Measurements from ENCODE around the gene SFMBT1. TPM values are rescaled to one million over a fixed set of nuclear protein-coding genes. Genes with fewer than 3 reads are reported as not detected.

The SFMBT1 gene
- total and polyA plus RNA-seq, 12 donors, result 3.1 to 19.1 (median 16.3) TPM

DNA sequence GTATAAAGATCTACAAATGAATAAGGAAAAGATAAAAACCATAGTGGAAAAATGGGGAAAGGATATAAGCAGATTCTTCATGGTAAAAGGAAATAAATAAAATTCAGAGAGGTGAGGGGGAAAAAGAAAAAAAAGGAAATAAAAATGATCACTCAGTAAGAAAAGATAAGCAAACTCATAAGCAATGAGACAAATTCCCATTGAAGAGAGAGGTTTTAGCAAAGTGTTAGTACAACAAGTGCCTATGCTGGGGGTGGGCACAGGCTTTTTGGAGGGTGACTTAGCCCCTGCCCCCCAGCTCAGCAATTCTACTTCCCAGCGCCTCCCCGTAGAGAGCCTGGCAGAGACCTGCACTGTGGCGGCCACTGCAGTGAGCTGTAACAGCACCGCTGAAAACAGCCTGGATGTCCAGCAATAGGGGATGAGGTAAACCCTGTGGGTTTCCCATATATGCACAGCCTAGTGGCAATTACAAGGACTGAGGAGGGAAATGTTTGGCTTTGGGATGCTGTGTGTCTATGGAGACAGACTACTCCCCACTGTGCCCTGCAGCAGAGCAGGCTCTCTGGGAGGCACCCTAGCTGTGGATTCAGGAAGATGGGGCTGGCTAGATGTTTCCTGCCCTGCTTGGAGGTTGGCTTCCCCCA, 23.7 kb upstream of the SFMBT1 start:
- Histone ChIP-seq H3K27ac (no peak overlapping the region), H3K36me3 (no peaks in the 10 kb centered on the region), H3K9me3 (no peaks in the 10 kb centered on the region), H3K4me1 (peaks cover 4 to 20% (median 10%) of the 10 kb centered on the region in 9 donors), H3K4me3 (no peak overlapping the region), H3K27me3 (no peaks in the 10 kb centered on the region)
- 66 to 72% methylated on average over 4 of the region's 4 CpGs for WGBS, 2 donors
- intact Hi-C loops (cut with DNase I), result loop anchor here (5.0 to 10.0 kb wide), 9 partner anchors 135 to 327 kb away; partner anchors contain the start of genes ITIH1 (in 2 of the 10), NEK4 (in 2 of the 10) and MUSTN1 (in 1 of the 10)
- DNase-seq, result no peak
- no peak for ATAC-seq
- TF ChIP-seq, protein P1, sequence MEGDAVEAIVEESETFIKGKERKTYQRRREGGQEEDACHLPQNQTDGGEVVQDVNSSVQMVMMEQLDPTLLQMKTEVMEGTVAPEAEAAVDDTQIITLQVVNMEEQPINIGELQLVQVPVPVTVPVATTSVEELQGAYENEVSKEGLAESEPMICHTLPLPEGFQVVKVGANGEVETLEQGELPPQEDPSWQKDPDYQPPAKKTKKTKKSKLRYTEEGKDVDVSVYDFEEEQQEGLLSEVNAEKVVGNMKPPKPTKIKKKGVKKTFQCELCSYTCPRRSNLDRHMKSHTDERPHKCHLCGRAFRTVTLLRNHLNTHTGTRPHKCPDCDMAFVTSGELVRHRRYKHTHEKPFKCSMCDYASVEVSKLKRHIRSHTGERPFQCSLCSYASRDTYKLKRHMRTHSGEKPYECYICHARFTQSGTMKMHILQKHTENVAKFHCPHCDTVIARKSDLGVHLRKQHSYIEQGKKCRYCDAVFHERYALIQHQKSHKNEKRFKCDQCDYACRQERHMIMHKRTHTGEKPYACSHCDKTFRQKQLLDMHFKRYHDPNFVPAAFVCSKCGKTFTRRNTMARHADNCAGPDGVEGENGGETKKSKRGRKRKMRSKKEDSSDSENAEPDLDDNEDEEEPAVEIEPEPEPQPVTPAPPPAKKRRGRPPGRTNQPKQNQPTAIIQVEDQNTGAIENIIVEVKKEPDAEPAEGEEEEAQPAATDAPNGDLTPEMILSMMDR (IDR thresholded peaks at IDR 0.05), result no peak

DNA sequence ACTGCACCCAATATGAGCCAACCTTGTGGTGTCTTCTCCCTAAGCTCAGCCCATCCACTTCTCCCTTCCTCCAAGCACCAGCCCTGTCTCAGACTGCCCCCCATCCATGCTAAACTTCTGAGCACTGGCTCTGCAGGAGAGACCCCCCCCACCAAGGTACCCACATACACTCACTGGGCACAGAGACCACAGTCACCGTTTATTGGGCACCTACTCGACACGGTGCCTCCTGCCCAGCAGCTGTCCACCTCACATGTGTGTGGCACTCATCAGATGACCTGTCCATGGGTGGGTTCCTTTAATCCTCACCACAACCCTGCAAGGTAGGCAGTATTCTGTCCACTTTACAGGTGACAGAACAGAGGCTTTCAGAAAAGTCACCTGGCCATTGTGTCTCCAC, 22.3 kb upstream of the SFMBT1 start:
- no peak overlapping the region for H3K4me3 ChIP-seq
- H3K36me3 ChIP-seq, result no peaks in the 10 kb centered on the region
- DNase-seq (no peak), ATAC-seq (no peak)
- intact Hi-C loops (cut with DNase I), result no loop called here
- no peaks in the 10 kb centered on the region for H3K9me3 ChIP-seq
- no peak overlapping the region for H3K27ac ChIP-seq
- no peaks in the 10 kb centered on the region for H3K27me3 ChIP-seq
- peaks cover 3 to 16% (median 10%) of the 10 kb centered on the region in 9 donors for H3K4me1 ChIP-seq
- TF ChIP-seq, protein P1 (IDR thresholded peaks at IDR 0.05), result no peak
- 90 to 96% methylated on average over 3 of the region's 3 CpGs for WGBS, 2 donors

- no peak overlapping the region for H3K27ac ChIP-seq
- DNase-seq (no peak), ATAC-seq (no peak)
- intact Hi-C loops (cut with DNase I), result no loop called here
- 81 to 87% methylated on average over 3 of the region's 3 CpGs for WGBS, 2 donors
- no peak overlapping the region for H3K4me3 ChIP-seq
- TF ChIP-seq, protein P1 (IDR thresholded peaks at IDR 0.05), result no peak
- no peaks in the 10 kb centered on the region for H3K9me3 ChIP-seq
- peaks cover 0 to 11% (median 9%) of the 10 kb centered on the region in 9 donors for H3K4me1 ChIP-seq
- no peaks in the 10 kb centered on the region for H3K36me3 ChIP-seq
- no peaks in the 10 kb centered on the region for H3K27me3 ChIP-seq
Measured at GRCh38 chr3:53067567-53067966, 21.7 kb upstream of the SFMBT1 start.

GRCh38 chr3:53065841-53066480, 20.1 kb upstream of the SFMBT1 start:
- Histone ChIP-seq H3K27ac (no peak overlapping the region), H3K4me1 (no peaks in the 10 kb centered on the region), H3K36me3 (no peaks in the 10 kb centered on the region), H3K27me3 (no peaks in the 10 kb centered on the region), H3K9me3 (no peaks in the 10 kb centered on the region), H3K4me3 (no peak overlapping the region)
- intact Hi-C loops (cut with DNase I), result no loop called here
- no peak for ATAC-seq
- WGBS, 2 donors, result 87% methylated on average over 7 of the region's 7 CpGs
- TF ChIP-seq, protein P1 (IDR thresholded peaks at IDR 0.05), result no peak
- no peak for DNase-seq

Measured in heart right ventricle (tissue), 16 donors.